Skeletal muscle tissue (tissue), 4 donors: ENCODE results near the gene ILDR1. TPM values are rescaled to one million over a fixed set of nuclear protein-coding genes. Genes with fewer than 3 reads are reported as not detected.
A peak's percentile ranks its signal among the peaks of the same experiment; 100 is the strongest.

Source experiments
- H3K27ac ChIP-seq: one replicate; pipeline ENCODE4 v1.7.0; 2013; ENCODE audit warnings: mild to moderate bottlenecking, low read depth, low read length, inconsistent platforms
- H3K27me3 ChIP-seq, 3 donors: one replicate each; pipeline ENCODE4 v1.7.0; 2013; ENCODE audit warnings: low read length in 3 of 3; ENCODE audit not compliant: control insufficient read depth in 3 of 3, insufficient read depth in 3 of 3
- H3K36me3 ChIP-seq, 3 donors: one replicate each; pipeline ENCODE4 v1.7.0; 2013; ENCODE audit warnings: low read length in 3 of 3; ENCODE audit not compliant: control insufficient read depth in 3 of 3, insufficient read depth in 3 of 3
- H3K4me1 ChIP-seq, 3 donors: one replicate each; pipeline ENCODE4 v1.7.0; 2013; ENCODE audit warnings: low read length in 3 of 3, mild to moderate bottlenecking in 3 of 3; ENCODE audit not compliant: control insufficient read depth in 3 of 3, insufficient read depth in 3 of 3
- H3K4me3 ChIP-seq, 3 donors: one replicate each; pipeline ENCODE4 v1.7.0; 2013; ENCODE audit warnings: low read length in 3 of 3
- H3K9ac ChIP-seq, 3 donors: one replicate each; pipeline ENCODE4 v1.7.0; 2013; ENCODE audit warnings: low read length in 3 of 3, mild to moderate bottlenecking in 3 of 3, moderate library complexity in 2 of 3, low read depth in 1 of 3
- H3K9me3 ChIP-seq, 3 donors: one replicate each; pipeline ENCODE4 v1.7.0; 2013; ENCODE audit warnings: low read length in 3 of 3; ENCODE audit not compliant: control insufficient read depth in 3 of 3
- total RNA-seq: library from RNA; depleted of rRNA; stranded (reverse); fragments of >200 nt; gene quantifications from one replicate; pipeline ENCODE4 v1.2.3, GENCODE V29; 2014
- donor health status: Osteomylitis.

The ILDR1 gene
- total RNA-seq, 1 donor from 2014 or later = not detected

- H3K4me1 ChIP-seq = no peaks in the 10 kb centered on the region
- H3K36me3 ChIP-seq = no peaks in the 10 kb centered on the region
- H3K27ac ChIP-seq = no peak overlapping the region
- H3K4me3 ChIP-seq = no peak overlapping the region
- no peaks in the 10 kb centered on the region for H3K27me3 ChIP-seq
- no peak overlapping the region for H3K9ac ChIP-seq
- no peaks in the 10 kb centered on the region for H3K9me3 ChIP-seq
Measured at GRCh38 chr3:122004991-122005565, 17.0 kb downstream of the ILDR1 start.

GRCh38 chr3:122004107-122004506, 17.9 kb downstream of the ILDR1 start:
- Histone ChIP-seq H3K9me3 (no peaks in the 10 kb centered on the region), H3K4me1 (no peaks in the 10 kb centered on the region), H3K27me3 (no peaks in the 10 kb centered on the region), H3K4me3 (no peak overlapping the region), H3K9ac (no peak overlapping the region), H3K36me3 (no peaks in the 10 kb centered on the region), H3K27ac (no peak overlapping the region)

- Histone ChIP-seq H3K27me3 (no peaks in the 10 kb centered on the region), H3K9me3 (no peaks in the 10 kb centered on the region), H3K4me3 (no peak overlapping the region), H3K36me3 (no peaks in the 10 kb centered on the region), H3K4me1 (no peaks in the 10 kb centered on the region), H3K27ac (no peak overlapping the region), H3K9ac (no peak overlapping the region)
Measured at GRCh38 chr3:122003606-122004005, 18.4 kb downstream of the ILDR1 start.

GRCh38 chr3:122003112-122003511, 18.9 kb downstream of the ILDR1 start:
- no peak overlapping the region for H3K4me3 ChIP-seq
- H3K27ac ChIP-seq = no peak overlapping the region
- no peak overlapping the region for H3K9ac ChIP-seq
- H3K27me3 ChIP-seq = no peaks in the 10 kb centered on the region
- no peaks in the 10 kb centered on the region for H3K36me3 ChIP-seq
- H3K4me1 ChIP-seq = no peaks in the 10 kb centered on the region
- H3K9me3 ChIP-seq = no peaks in the 10 kb centered on the region

- H3K36me3 ChIP-seq = no peaks in the 10 kb centered on the region
- no peaks in the 10 kb centered on the region for H3K9me3 ChIP-seq
- H3K27me3 ChIP-seq = no peaks in the 10 kb centered on the region
- H3K4me3 ChIP-seq = no peak overlapping the region
- H3K27ac ChIP-seq = no peak overlapping the region
- no peak overlapping the region for H3K9ac ChIP-seq
- no peaks in the 10 kb centered on the region for H3K4me1 ChIP-seq
Measured at GRCh38 chr3:122002611-122003010, 19.4 kb downstream of the ILDR1 start.

GRCh38 chr3:122001892-122002291, 20.2 kb downstream of the ILDR1 start:
- Histone ChIP-seq H3K9ac (no peak overlapping the region), H3K4me1 (no peaks in the 10 kb centered on the region), H3K4me3 (no peak overlapping the region), H3K27ac (no peak overlapping the region), H3K9me3 (no peaks in the 10 kb centered on the region), H3K27me3 (no peaks in the 10 kb centered on the region), H3K36me3 (no peaks in the 10 kb centered on the region)

- Histone ChIP-seq H3K36me3 (no peaks in the 10 kb centered on the region), H3K4me1 (no peaks in the 10 kb centered on the region), H3K4me3 (no peak overlapping the region)
Measured at GRCh38 chr3:122000936-122001605, 21.0 kb downstream of the ILDR1 start.

GRCh38 chr3:121999931-122000330, 22.1 kb downstream of the ILDR1 start:
- Histone ChIP-seq H3K4me1 (no peaks in the 10 kb centered on the region), H3K9me3 (no peaks in the 10 kb centered on the region), H3K27me3 (no peaks in the 10 kb centered on the region)

More at GRCh38 chr3:122000936-122001605, 21.0 kb downstream of the ILDR1 start:
- H3K9ac ChIP-seq = no peak overlapping the region
- no peaks in the 10 kb centered on the region for H3K27me3 ChIP-seq
- H3K27ac ChIP-seq = no peak overlapping the region
- no peaks in the 10 kb centered on the region for H3K9me3 ChIP-seq

GRCh38 chr3:121998611-121999473, 23.2 kb downstream of the ILDR1 start:
- H3K9ac ChIP-seq = peak overlapping the region in 1 of 3 donors; percentile 9
- H3K27me3 ChIP-seq = no peaks in the 10 kb centered on the region
- no peak overlapping the region for H3K4me3 ChIP-seq
- no peaks in the 10 kb centered on the region for H3K36me3 ChIP-seq
- H3K9me3 ChIP-seq = no peaks in the 10 kb centered on the region
- no peaks in the 10 kb centered on the region for H3K4me1 ChIP-seq
- H3K27ac ChIP-seq = no peak overlapping the region

More at GRCh38 chr3:121999931-122000330, 22.1 kb downstream of the ILDR1 start:
- H3K27ac ChIP-seq = no peak overlapping the region
- no peaks in the 10 kb centered on the region for H3K36me3 ChIP-seq
- H3K9ac ChIP-seq = no peak overlapping the region
- H3K4me3 ChIP-seq = no peak overlapping the region

GRCh38 chr3:121998030-121998580, 23.9 kb downstream of the ILDR1 start:
- H3K27ac ChIP-seq = peak overlapping the region; percentile 51
- no peaks in the 10 kb centered on the region for H3K36me3 ChIP-seq
- no peak overlapping the region for H3K9ac ChIP-seq
- H3K4me3 ChIP-seq = no peak overlapping the region
- H3K4me1 ChIP-seq = no peaks in the 10 kb centered on the region
- H3K27me3 ChIP-seq = no peaks in the 10 kb centered on the region
- H3K9me3 ChIP-seq = no peaks in the 10 kb centered on the region
